A549 (cell line): Measurements from ENCODE around the gene ABLIM1. TPM values are rescaled to one million over a fixed set of nuclear protein-coding genes. Genes with fewer than 3 reads are reported as not detected.

Source experiments
- ATAC-seq, 2 experiments: fragments of 200-7000 bp in 1 of 2; fragments of >200 bp in 1 of 2; cut with Nextera tagmentation in 1 of 2; cut with Tn5 transposase in 1 of 2; 3 replicates each; pipeline versions ENCODE4 v1.8.0 to v1.9.1; 2018 to 2020; ENCODE audit warnings: mild to moderate bottlenecking in 1 of 2, moderate library complexity in 1 of 2
- CTCF ChIA-PET: fragments of 300-600 bp; sonication (Branson Sonifier 250); formaldehyde crosslinking; extraction: SDS; loops from one replicate; lab custom pipeline; 2021; ENCODE audit warnings: antibody characterized with exemption, inconsistent platforms; lab: Yijun Ruan, JAX
- POLR2A ChIA-PET: fragments of 350-600 bp; formaldehyde crosslinking; extraction: SDS; loops from one replicate; lab custom pipeline; 2021; ENCODE audit warnings: antibody characterized with exemption, inconsistent platforms; lab: Yijun Ruan, JAX
- DNase-seq, 2 experiments: peaks; one replicate each; pipeline versions ENCODE4 v3.0.0 to v3.0.0-alpha.2; 2011 to 2016; ENCODE audit warnings: low read depth in 1 of 2, low spot score in 1 of 2
- FAIRE-seq: peaks from 2 replicates; lab custom pipeline; 2011; peaks lifted over from hg19 to GRCh38; lab: Jason Lieb, UNC
- H3K27ac ChIP-seq, 2 experiments: fragments of >200 bp; sonication (Bioruptor Twin); formaldehyde crosslinking; 3 replicates each; pipeline ENCODE4 v1.5.1; 2016 to 2017
- H3K4me1 ChIP-seq: fragments of >200 bp; sonication (Bioruptor Twin); formaldehyde crosslinking; 3 replicates; pipeline ENCODE4 v1.6.1; 2016
- H3K4me2 ChIP-seq: fragments of >200 bp; sonication (Bioruptor Twin); formaldehyde crosslinking; 3 replicates; pipeline ENCODE4 v1.6.1; 2016
- H3K4me3 ChIP-seq: fragments of >200 bp; sonication (Bioruptor Twin); formaldehyde crosslinking; 3 replicates; pipeline ENCODE4 v1.5.1; 2016
- H3K9me3 ChIP-seq: fragments of >200 bp; sonication (Bioruptor Twin); formaldehyde crosslinking; 3 replicates; pipeline ENCODE4 v1.6.1; 2016
- CEBPB ChIP-seq, 2 experiments: fragments of >200 bp in 1 of 2; sonication (Bioruptor Twin) in 1 of 2; formaldehyde crosslinking in 1 of 2; IDR thresholded peaks; 2 replicates each; pipeline ENCODE4 v1.6.1; 2012 to 2016
- CHD2 ChIP-seq: fragments of 150-350 bp; IDR thresholded peaks from 2 replicates; pipeline ENCODE4 v1.6.1; 2014; ENCODE audit warnings: low read length; ENCODE audit not compliant: partially characterized antibody
- EHF ChIP-seq: fragments of 250-450 bp; sonication (Bioruptor Pico); IDR thresholded peaks from 2 replicates; pipeline ENCODE4 v1.5.0; 2020; ENCODE audit warnings: mild to moderate bottlenecking
- EHMT2 ChIP-seq: fragments of 200-600 bp; sonication (generic); IDR thresholded peaks from 2 replicates; pipeline ENCODE4 v1.6.1; 2016; ENCODE audit warnings: antibody characterized with exemption, low read depth, mild to moderate bottlenecking, moderate library complexity
- EP300 ChIP-seq, 2 experiments: fragments of >200 bp; sonication (Bioruptor Twin); formaldehyde crosslinking; IDR thresholded peaks; 2 replicates in 1 of 2; 3 replicates in 1 of 2; pipeline ENCODE4 v1.6.1; 2016 to 2017
- FOXS1 ChIP-seq: fragments of 250-450 bp; sonication (Bioruptor Pico); IDR thresholded peaks from 2 replicates; pipeline ENCODE4 v1.5.0; 2020; ENCODE audit warnings: mild to moderate bottlenecking, moderate library complexity
- GATA3 ChIP-seq: IDR thresholded peaks from 2 replicates; pipeline ENCODE4 v1.6.1; 2012; ENCODE audit warnings: borderline replicate concordance
- HDAC2 ChIP-seq: fragments of 200-600 bp; sonication (generic); IDR thresholded peaks from 2 replicates; pipeline ENCODE4 v1.6.1; 2016
- HOXA7 ChIP-seq: fragments of 250-450 bp; sonication (Bioruptor Pico); IDR thresholded peaks from 2 replicates; pipeline ENCODE4 v1.5.0; 2020; ENCODE audit warnings: mild to moderate bottlenecking, moderate library complexity
- HOXB13 ChIP-seq: fragments of 250-450 bp; sonication (Bioruptor Pico); IDR thresholded peaks from 2 replicates; pipeline ENCODE4 v1.5.0; 2020; ENCODE audit warnings: low read depth, mild to moderate bottlenecking, moderate library complexity
- HOXB5 ChIP-seq: fragments of 250-450 bp; sonication (Bioruptor Pico); IDR thresholded peaks from 2 replicates; pipeline ENCODE4 v1.5.0; 2020; ENCODE audit warnings: mild to moderate bottlenecking, moderate library complexity
- JUNB ChIP-seq: fragments of >200 bp; sonication (Bioruptor Twin); formaldehyde crosslinking; IDR thresholded peaks from 2 replicates; pipeline ENCODE4 v1.6.1; 2016
- KDM1A ChIP-seq: fragments of 200-600 bp; sonication (generic); IDR thresholded peaks from 2 replicates; pipeline ENCODE4 v1.6.1; 2016; ENCODE audit warnings: low read depth, mild to moderate bottlenecking
- KDM5A ChIP-seq: fragments of 200-600 bp; sonication (generic); IDR thresholded peaks from 2 replicates; pipeline ENCODE4 v1.6.1; 2016; ENCODE audit warnings: antibody characterized with exemption, mild to moderate bottlenecking
- MAZ ChIP-seq: fragments of 150-350 bp; IDR thresholded peaks from 2 replicates; pipeline ENCODE4 v1.6.1; 2014; ENCODE audit warnings: antibody characterized with exemption, low read depth, low read length, borderline replicate concordance
- NPAS2 ChIP-seq: fragments of 250-450 bp; sonication (Bioruptor Pico); IDR thresholded peaks from 2 replicates; pipeline ENCODE4 v1.8.0; 2022; ENCODE audit warnings: mild to moderate bottlenecking, moderate library complexity, borderline replicate concordance
- PHF8 ChIP-seq: fragments of 200-600 bp; sonication (generic); IDR thresholded peaks from 2 replicates; pipeline ENCODE4 v1.6.1; 2016; ENCODE audit warnings: low read depth, mild to moderate bottlenecking, antibody characterized with exemption, moderate library complexity, borderline replicate concordance
- POLR2A ChIP-seq: IDR thresholded peaks from 2 replicates; pipeline ENCODE4 v1.6.1; 2012; ENCODE audit warnings: mild to moderate bottlenecking, low read length
- POLR2AphosphoS2 ChIP-seq: conservative IDR thresholded peaks from 2 replicates; pipeline ENCODE4 v1.6.1; 2012; ENCODE audit warnings: low read length, improper control_type of control experiment, inconsistent platforms
- RCOR1 ChIP-seq: fragments of 150-350 bp; IDR thresholded peaks from 2 replicates; pipeline ENCODE4 v1.6.1; 2014; ENCODE audit warnings: antibody characterized with exemption, low read length, low read depth
- SMC3 ChIP-seq: fragments of >200 bp; sonication (Bioruptor Twin); formaldehyde crosslinking; IDR thresholded peaks from 3 replicates; pipeline ENCODE4 v1.6.1; 2018; ENCODE audit warnings: inconsistent platforms
- TFCP2L1 ChIP-seq: fragments of 250-450 bp; sonication (Bioruptor Pico); IDR thresholded peaks from 2 replicates; pipeline ENCODE4 v1.5.0; 2021; ENCODE audit warnings: mild to moderate bottlenecking
- ZC3H11A ChIP-seq: fragments of 450-650 bp; IDR thresholded peaks from 2 replicates; pipeline ENCODE4 v1.6.1; 2014; ENCODE audit warnings: antibody characterized with exemption, mild to moderate bottlenecking
- ZFP36 ChIP-seq: fragments of 450-650 bp; IDR thresholded peaks from 2 replicates; pipeline ENCODE4 v1.6.1; 2014; ENCODE audit warnings: borderline replicate concordance; ENCODE audit not compliant: partially characterized antibody
- ZSCAN20 ChIP-seq: fragments of 250-450 bp; sonication (Bioruptor Pico); IDR thresholded peaks from 2 replicates; pipeline ENCODE4 v1.8.0; 2022; ENCODE audit warnings: mild to moderate bottlenecking, moderate library complexity
- WGBS: methylation state at CpG from one replicate; pipeline ENCODE4 v1.1.6; 2017; ENCODE audit errors: missing lambda C conversion rate; 5-methylcytosine and 5-hydroxymethylcytosine counted together
- polyA plus RNA-seq, 4 experiments: library from polyadenylated mRNA; depleted of rRNA in 3 of 4; stranded (reverse); fragments of >200 nt; fragmentation: RNase III in 1 of 4; extraction: RNeasy Plus Mini Kit Qiagen cat#74134 plus additional on column Dnase treatment in 1 of 4; gene quantifications; 2 replicates in 3 of 4; 3 replicates in 1 of 4; pipeline ENCODE4 v1.2.3, GENCODE V29; 2011 to 2017
- TF ChIP-seq, protein P1 (sequence below): fragments of 450-650 bp; IDR thresholded peaks from 2 replicates; pipeline ENCODE4 v1.6.1; 2014; ENCODE audit warnings: antibody characterized with exemption
- TF ChIP-seq, protein P2 (sequence below): IDR thresholded peaks from 2 replicates; pipeline ENCODE4 v1.6.1; 2012; ENCODE audit warnings: low read depth, borderline replicate concordance
- TF ChIP-seq, protein P3 (sequence below): fragments of >200 bp; sonication (Bioruptor Twin); formaldehyde crosslinking; IDR thresholded peaks from 3 replicates; pipeline ENCODE4 v1.6.1; 2016

The ABLIM1 gene
- polyA plus RNA-seq, 2 of the 4 experiments (the other 2 are of a cell fraction): 21.4 to 70.2 TPM

DNA sequence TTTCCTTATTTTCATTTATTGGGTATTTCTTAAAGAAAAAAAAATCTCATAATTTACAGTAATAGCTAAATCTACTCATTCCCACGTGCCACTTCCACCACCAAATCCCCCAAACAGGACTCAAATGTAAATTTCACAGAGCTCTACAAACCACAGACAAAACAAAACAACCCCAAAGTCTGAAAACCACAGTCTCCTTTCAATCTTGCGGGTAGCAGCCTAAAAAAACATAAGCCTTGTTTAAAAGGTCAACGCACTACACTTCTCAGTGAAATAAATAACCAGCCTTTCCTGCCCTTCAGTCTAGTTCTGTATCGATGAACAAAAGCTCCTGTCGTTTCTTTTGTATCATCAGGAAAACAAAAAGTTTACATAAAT is 132.0 kb downstream of the ABLIM1 start:
- FAIRE-seq: no peak
- POLR2A ChIA-PET: interaction anchor here (1.3 to 1.6 kb wide), 2 partner anchors 8 to 55 kb away, joined by 6 read pairs; no protein-coding TSS in a partner anchor
- CTCF ChIA-PET: interaction anchor here (1.2 to 4.6 kb wide), 8 partner anchors 8 to 295 kb away, joined by 3 to 33 read pairs (median 7); partner anchors contain the start of gene FHIP2A
- peak overlapping the region; percentile 93 for H3K4me2 ChIP-seq
- H3K4me3 ChIP-seq: peak overlapping the region; percentile 48
- 8% methylated on average over 5 of the region's 5 CpGs for WGBS
- peak overlapping the region; percentile 83 to 87 for H3K27ac ChIP-seq
- H3K4me1 ChIP-seq: peaks cover 44% of the 10 kb centered on the region
- TF ChIP-seq PHF8 (no peak), ZSCAN20 (CRISPR knock-in tag) (no peak)
- TF ChIP-seq, all 56 proteins: peak for 0
- ATAC-seq: peak in 1 of 2 experiments; percentile 17; a peak in 3 of 6 replicates
- no peaks in the 10 kb centered on the region for H3K9me3 ChIP-seq
- no peak for DNase-seq

DNA sequence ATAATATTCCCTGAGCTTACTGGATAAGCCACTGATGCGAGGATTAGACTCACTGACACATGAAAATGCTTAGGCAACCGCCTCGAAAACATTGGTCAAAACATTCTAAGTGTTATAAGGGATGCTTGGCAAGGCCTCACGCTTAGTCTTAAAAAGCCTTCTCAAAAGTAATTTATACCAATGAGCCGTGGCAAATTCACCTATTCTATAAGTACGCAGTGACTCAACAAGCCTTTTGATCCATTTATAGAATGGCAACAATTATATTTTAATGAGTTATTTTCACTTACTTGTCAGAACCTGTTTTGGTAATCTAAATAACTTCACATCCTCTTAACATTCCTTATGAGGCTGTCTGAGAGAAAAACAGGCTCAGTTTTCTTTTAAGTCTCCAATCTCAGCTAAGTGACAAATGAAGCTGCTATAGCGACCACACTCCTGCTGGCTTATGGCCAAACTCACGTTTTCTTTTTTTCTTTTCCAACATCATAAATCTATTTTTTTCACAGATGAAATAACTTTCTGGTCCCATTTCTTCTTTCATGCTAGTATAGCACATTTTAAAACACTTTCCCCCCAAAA is 132.6 kb downstream of the ABLIM1 start:
- Histone ChIP-seq H3K4me2 (peak overlapping the region; percentile 93), H3K27ac (peak overlapping the region; percentile 83 to 87; a peak in 4 of 6 replicates), H3K9me3 (no peaks in the 10 kb centered on the region), H3K4me1 (peaks cover 51% of the 10 kb centered on the region), H3K4me3 (peak overlapping the region; percentile 48)
- DNase-seq: no peak
- FAIRE-seq: no peak
- ChIA-PET POLR2A (no interaction called here), CTCF (interaction anchor here (1.2 to 4.6 kb wide), 7 partner anchors 9 to 296 kb away, joined by 3 to 33 read pairs (median 7); partner anchors contain the start of gene FHIP2A)
- no peak for ATAC-seq
- 69% methylated on average over 8 of the region's 8 CpGs for WGBS
- TF ChIP-seq HOXA7 (CRISPR knock-in tag) (no peak), TFCP2L1 (no peak)

DNA sequence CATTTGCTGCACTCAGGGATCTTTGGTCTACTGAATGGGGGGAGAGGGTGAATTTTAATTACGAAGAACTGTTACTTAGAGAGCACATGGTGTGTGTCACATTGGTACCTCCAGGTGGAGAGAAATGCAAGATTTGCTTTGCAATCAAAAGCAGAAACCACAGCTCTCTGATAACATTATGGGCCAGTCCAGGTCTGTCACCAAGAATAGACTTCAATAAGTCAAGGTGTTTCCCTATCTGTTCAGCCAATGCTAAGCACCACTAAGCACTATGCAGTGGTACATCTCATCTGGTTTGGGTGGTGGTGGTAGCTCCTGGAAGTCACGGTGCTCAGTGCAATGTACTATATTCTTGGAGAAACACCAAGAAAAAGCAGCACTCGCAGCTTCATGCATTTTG is 134.2 kb downstream of the ABLIM1 start:
- CTCF ChIA-PET: interaction anchor here (0.9 to 4.6 kb wide), 4 partner anchors 24 to 606 kb away, joined by 3 to 33 read pairs (median 4); no protein-coding TSS in a partner anchor
- H3K4me1 ChIP-seq: peaks cover 66% of the 10 kb centered on the region
- POLR2A ChIA-PET: no interaction called here
- no peak for FAIRE-seq
- no peak for ATAC-seq
- H3K9me3 ChIP-seq: no peaks in the 10 kb centered on the region
- 85% methylated on average over 3 of the region's 3 CpGs for WGBS
- H3K4me3 ChIP-seq: no peak overlapping the region
- H3K4me2 ChIP-seq: no peak overlapping the region; the same call in 2 of the 3 replicates
- TF ChIP-seq POLR2A (no peak), POLR2AphosphoS2 (no peak), FOXS1 (CRISPR knock-in tag) (no peak), EHF (no peak), EHMT2 (no peak), KDM5A (no peak), NPAS2 (no peak), JUNB (no peak), CEBPB (IDR thresholded peaks at IDR 0.05) (no peak), KDM1A (no peak)
- TF ChIP-seq, protein P1, sequence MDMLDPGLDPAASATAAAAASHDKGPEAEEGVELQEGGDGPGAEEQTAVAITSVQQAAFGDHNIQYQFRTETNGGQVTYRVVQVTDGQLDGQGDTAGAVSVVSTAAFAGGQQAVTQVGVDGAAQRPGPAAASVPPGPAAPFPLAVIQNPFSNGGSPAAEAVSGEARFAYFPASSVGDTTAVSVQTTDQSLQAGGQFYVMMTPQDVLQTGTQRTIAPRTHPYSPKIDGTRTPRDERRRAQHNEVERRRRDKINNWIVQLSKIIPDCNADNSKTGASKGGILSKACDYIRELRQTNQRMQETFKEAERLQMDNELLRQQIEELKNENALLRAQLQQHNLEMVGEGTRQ: no peak
- TF ChIP-seq, protein P2, sequence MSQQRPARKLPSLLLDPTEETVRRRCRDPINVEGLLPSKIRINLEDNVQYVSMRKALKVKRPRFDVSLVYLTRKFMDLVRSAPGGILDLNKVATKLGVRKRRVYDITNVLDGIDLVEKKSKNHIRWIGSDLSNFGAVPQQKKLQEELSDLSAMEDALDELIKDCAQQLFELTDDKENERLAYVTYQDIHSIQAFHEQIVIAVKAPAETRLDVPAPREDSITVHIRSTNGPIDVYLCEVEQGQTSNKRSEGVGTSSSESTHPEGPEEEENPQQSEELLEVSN: no peak
- no peak overlapping the region for H3K27ac ChIP-seq
- no peak for DNase-seq

DNA sequence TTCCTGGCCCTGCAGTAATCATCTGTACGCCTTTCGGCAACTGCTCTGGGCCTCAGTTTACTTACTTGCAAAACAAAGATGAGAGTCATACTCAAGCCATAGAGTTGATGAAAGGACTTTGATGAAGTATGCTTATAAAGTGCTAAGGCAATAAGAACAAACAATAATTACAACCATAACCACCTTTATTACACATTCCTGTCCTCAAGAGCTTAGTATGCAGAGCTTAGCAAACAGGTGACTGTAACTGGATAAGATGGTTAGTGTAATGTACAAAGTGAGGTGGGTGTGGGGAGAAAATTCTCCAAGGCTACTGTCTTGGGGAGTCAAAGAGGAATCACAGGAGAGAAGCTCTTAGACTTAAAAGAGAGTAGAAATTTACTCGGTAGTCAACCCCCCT is 136.8 kb downstream of the ABLIM1 start:
- Histone ChIP-seq H3K27ac (peak overlapping the region; percentile 36 to 61; a peak in 4 of 6 replicates), H3K4me2 (no peak overlapping the region; the same call in 2 of the 3 replicates), H3K4me1 (peaks cover 74% of the 10 kb centered on the region), H3K9me3 (no peaks in the 10 kb centered on the region), H3K4me3 (no peak overlapping the region)
- 90% methylated on average over 3 of the region's 3 CpGs for WGBS
- FAIRE-seq (no peak), DNase-seq (no peak), ATAC-seq (no peak)
- TF ChIP-seq EP300 (IDR thresholded peaks at IDR 0.05) (no peak), HOXA7 (CRISPR knock-in tag) (no peak), GATA3 (no peak), EHMT2 (no peak), ZFP36 (no peak), CHD2 (no peak), MAZ (no peak), HOXB5 (CRISPR knock-in tag) (no peak), SMC3 (no peak), KDM1A (no peak), ZC3H11A (no peak), HDAC2 (no peak), HOXB13 (no peak), RCOR1 (no peak)
- TF ChIP-seq, protein P3, sequence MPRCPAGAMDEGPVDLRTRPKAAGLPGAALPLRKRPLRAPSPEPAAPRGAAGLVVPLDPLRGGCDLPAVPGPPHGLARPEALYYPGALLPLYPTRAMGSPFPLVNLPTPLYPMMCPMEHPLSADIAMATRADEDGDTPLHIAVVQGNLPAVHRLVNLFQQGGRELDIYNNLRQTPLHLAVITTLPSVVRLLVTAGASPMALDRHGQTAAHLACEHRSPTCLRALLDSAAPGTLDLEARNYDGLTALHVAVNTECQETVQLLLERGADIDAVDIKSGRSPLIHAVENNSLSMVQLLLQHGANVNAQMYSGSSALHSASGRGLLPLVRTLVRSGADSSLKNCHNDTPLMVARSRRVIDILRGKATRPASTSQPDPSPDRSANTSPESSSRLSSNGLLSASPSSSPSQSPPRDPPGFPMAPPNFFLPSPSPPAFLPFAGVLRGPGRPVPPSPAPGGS: no peak
- ChIA-PET POLR2A (no interaction called here), CTCF (interaction anchor here (0.6 to 2.7 kb wide), 5 partner anchors 11 to 217 kb away, joined by 3 to 10 read pairs (median 4); no protein-coding TSS in a partner anchor)
